ENCODE results near the gene GIPC2. TPM values are rescaled to one million over a fixed set of nuclear protein-coding genes. Genes with fewer than 3 reads are reported as not detected.

Gene GIPC2
- total RNA-seq, result 0.08 and 0.52 TPM in 2 replicates

GRCh38 chr1:78045926-78046778 lies at the start of gene GIPC2:
TSS of gene GIPC2 (plus strand) at chr1:78045966. CDS start at chr1:78046095, 129 bp downstream.

GRCh38 chr1:78004719-78005447 lies 40.9 kb upstream of the GIPC2 start, which contains the start of gene DNAJB4:
TSS of gene DNAJB4 (plus strand) at chr1:78004939. CDS start at chr1:78005111, 172 bp downstream.

Other genes with a start within 250 kb of the GIPC2 start
- 9.1 and 10.9 TPM in 2 replicates for gene NEXN, start 157.3 kb upstream of the GIPC2 start, total RNA-seq
- 71.5 and 126 TPM in 2 replicates for gene FUBP1, start 66.9 kb upstream of the GIPC2 start, total RNA-seq
- 33.9 and 38.3 TPM in 2 replicates for gene DNAJB4, start 41.0 kb upstream of the GIPC2 start, total RNA-seq